AG09319 (cell line): ENCODE measurements around the gene SCIN.
A peak's percentile ranks its signal among the peaks of the same experiment; 100 is the strongest.

ENCODE experiments used
- DNase-seq: peaks from one replicate; pipeline ENCODE4 v3.0.0-alpha.2; 2010; ENCODE audit warnings: low read depth; ENCODE audit errors: extremely low read depth
- CTCF ChIP-seq: IDR thresholded peaks from 2 replicates; pipeline ENCODE4 v1.5.1; 2011; ENCODE audit warnings: low read depth, mild to moderate bottlenecking, inconsistent platforms, low read length, moderate library complexity

Gene SCIN

DNA sequence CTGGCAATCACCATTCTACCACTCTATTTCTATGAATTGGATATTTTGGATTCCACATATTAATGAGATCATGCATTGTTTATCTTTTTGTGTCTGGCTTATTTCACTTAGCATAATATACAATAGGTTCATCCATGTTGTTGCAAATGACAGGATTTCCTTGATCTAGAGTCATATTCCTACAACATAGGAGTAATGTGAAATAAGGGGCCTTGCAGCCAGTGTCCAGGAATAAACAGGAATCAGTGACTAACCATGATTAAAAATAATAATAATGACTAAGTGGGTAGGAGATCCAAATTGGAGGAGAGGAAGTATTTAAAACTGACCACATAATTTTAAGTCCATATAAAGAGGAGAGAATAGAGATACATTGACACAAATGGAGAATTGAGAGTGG, 49.9 kb downstream of the SCIN start:
- no peak for DNase-seq
- TF ChIP-seq CTCF = no peak

GRCh38 chr7:12623223-12623622, 52.7 kb downstream of the SCIN start:
- no peak for TF ChIP-seq CTCF
- no peak for DNase-seq

- peak; percentile 85 for TF ChIP-seq CTCF
- no peak for DNase-seq
These were observed 53.5 kb downstream of the SCIN start for GRCh38 chr7:12623885-12624498.

GRCh38 chr7:12625836-12626235, 55.3 kb downstream of the SCIN start:
- TF ChIP-seq CTCF = no peak
- no peak for DNase-seq

DNA sequence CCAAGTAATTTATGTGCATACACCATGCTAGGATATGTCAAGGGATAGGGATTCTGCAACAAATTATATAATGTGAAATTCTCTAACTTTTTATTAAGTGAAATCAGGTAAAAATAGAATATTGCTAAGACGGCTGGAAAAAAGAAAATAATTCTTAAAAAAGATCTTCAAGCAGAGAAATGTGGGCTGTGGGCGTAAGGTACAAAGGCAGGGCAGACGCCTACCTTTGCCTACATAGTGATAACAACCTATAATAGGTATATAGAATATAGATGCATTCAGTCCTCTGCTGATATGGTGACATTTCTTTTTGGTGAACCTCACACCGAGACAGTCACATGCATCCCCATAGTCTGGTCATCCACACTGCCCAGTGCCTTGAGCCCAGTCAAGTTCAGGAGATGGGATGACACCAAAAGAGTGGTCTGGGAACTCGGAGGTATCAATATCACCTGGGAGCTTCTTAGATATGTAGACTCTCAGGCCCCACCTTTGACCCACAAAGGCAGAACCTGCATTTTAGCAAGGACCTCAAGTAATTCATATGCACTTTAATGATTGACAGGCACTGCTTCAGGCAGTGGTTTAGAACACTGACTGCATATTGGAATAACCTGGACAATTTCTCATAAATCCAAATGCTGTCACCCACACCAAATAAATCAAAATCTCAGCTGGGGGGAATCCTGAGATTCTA, 59.4 kb downstream of the SCIN start:
- no peak for TF ChIP-seq CTCF
- no peak for DNase-seq

- no peak for TF ChIP-seq CTCF
- DNase-seq = no peak
These were observed 59.9 kb downstream of the SCIN start for GRCh38 chr7:12630513-12630819.

- TF ChIP-seq CTCF = no peak
- DNase-seq = no peak
These were observed 63.1 kb downstream of the SCIN start for GRCh38 chr7:12633582-12633981.
